Thymus (tissue), 11 donors: ENCODE measurements around the gene MYOF. TPM values are rescaled to one million over a fixed set of nuclear protein-coding genes. Genes with fewer than 3 reads are reported as not detected.

Source experiments
- DNase-seq, 9 donors: peaks; one replicate each; pipeline ENCODE4 v3.0.0-alpha.2; 2013; ENCODE audit warnings: low spot score in 9 of 9, low read depth in 6 of 9, missing footprints in 1 of 9
- H3K27ac ChIP-seq, 2 donors: one replicate each; pipeline ENCODE4 v1.5.1; 2013; ENCODE audit warnings: control low read depth in 1 of 2, low read depth in 1 of 2, low read length in 1 of 2, mild to moderate bottlenecking in 1 of 2, moderate library complexity in 1 of 2
- H3K27me3 ChIP-seq, 2 donors: one replicate each; pipeline ENCODE4 v1.5.1; 2013; ENCODE audit warnings: low read length in 1 of 2; ENCODE audit not compliant: control insufficient read depth in 2 of 2, insufficient read depth in 1 of 2
- H3K36me3 ChIP-seq, 2 donors: one replicate each; pipeline ENCODE4 v1.5.1; 2013; ENCODE audit warnings: low read length in 1 of 2, mild to moderate bottlenecking in 1 of 2, moderate library complexity in 1 of 2; ENCODE audit not compliant: control insufficient read depth in 2 of 2, insufficient read depth in 2 of 2
- H3K4me1 ChIP-seq, 2 donors: one replicate each; pipeline ENCODE4 v1.5.1; 2013; ENCODE audit warnings: low read length in 2 of 2; ENCODE audit not compliant: control insufficient read depth in 2 of 2, insufficient read depth in 2 of 2
- H3K4me3 ChIP-seq, 2 donors: one replicate each; pipeline ENCODE4 v1.5.1; 2013; ENCODE audit warnings: low read length in 2 of 2, control low read depth in 1 of 2, mild to moderate bottlenecking in 1 of 2
- H3K9me3 ChIP-seq, 2 donors: one replicate each; pipeline ENCODE4 v1.5.1; 2013; ENCODE audit warnings: low read length in 1 of 2, mild to moderate bottlenecking in 1 of 2; ENCODE audit not compliant: control insufficient read depth in 2 of 2, insufficient read depth in 1 of 2
- WGBS: extraction: QIAGEN DNeasy Blood & Tissue Kit; methylation state at CpG from one replicate; pipeline ENCODE4 v1.1.7; 2013; 5-methylcytosine and 5-hydroxymethylcytosine counted together
- polyA plus RNA-seq: library from polyadenylated mRNA; stranded (reverse); fragments of 200-250 nt; gene quantifications from one replicate; pipeline ENCODE4 v1.2.3, GENCODE V29; 2013
- total RNA-seq: library from RNA; stranded (reverse); fragments of 120-200 nt; gene quantifications from one replicate; pipeline ENCODE4 v1.2.4, GENCODE V29; 2013
- donor health status: healthy.

The MYOF gene
- total and polyA plus RNA-seq, 2 donors: 6.4 to 14.0 TPM

- DNase-seq: no peak
- no peak overlapping the region for H3K4me3 ChIP-seq
- no peaks in the 10 kb centered on the region for H3K27me3 ChIP-seq
- no peaks in the 10 kb centered on the region for H3K36me3 ChIP-seq
- H3K27ac ChIP-seq: no peak overlapping the region
- WGBS: 78% methylated on average over 6 of the region's 6 CpGs
- H3K4me1 ChIP-seq: no peaks in the 10 kb centered on the region
- no peaks in the 10 kb centered on the region for H3K9me3 ChIP-seq
Observed at GRCh38 chr10:93397020-93397419, 85.1 kb downstream of the MYOF start.

GRCh38 chr10:93393211-93393610 is 88.9 kb downstream of the MYOF start:
- DNase-seq: no peak
- H3K27me3 ChIP-seq: no peaks in the 10 kb centered on the region
- WGBS: 95% methylated on average over 7 of the region's 7 CpGs
- H3K27ac ChIP-seq: no peak overlapping the region
- no peak overlapping the region for H3K4me3 ChIP-seq
- H3K36me3 ChIP-seq: no peaks in the 10 kb centered on the region
- no peaks in the 10 kb centered on the region for H3K4me1 ChIP-seq
- no peaks in the 10 kb centered on the region for H3K9me3 ChIP-seq

GRCh38 chr10:93392121-93392520 is 90.0 kb downstream of the MYOF start:
- Histone ChIP-seq H3K27me3 (no peaks in the 10 kb centered on the region), H3K4me3 (no peak overlapping the region), H3K36me3 (no peaks in the 10 kb centered on the region), H3K27ac (no peak overlapping the region), H3K9me3 (no peaks in the 10 kb centered on the region), H3K4me1 (peaks cover 3 to 7% of the 10 kb centered on the region in 2 donors)
- WGBS: 94% methylated on average over 3 of the region's 3 CpGs
- no peak for DNase-seq

GRCh38 chr10:93390306-93391090 is 91.6 kb downstream of the MYOF start:
- Histone ChIP-seq H3K27me3 (no peaks in the 10 kb centered on the region), H3K36me3 (no peaks in the 10 kb centered on the region), H3K4me1 (peaks cover 5 to 12% of the 10 kb centered on the region in 2 donors), H3K27ac (no peak overlapping the region), H3K4me3 (no peak overlapping the region), H3K9me3 (no peaks in the 10 kb centered on the region)
- 66% methylated on average over 3 of the region's 3 CpGs for WGBS
- DNase-seq: no peak

GRCh38 chr10:93386631-93387369 is 95.3 kb downstream of the MYOF start:
- Histone ChIP-seq H3K27ac (peak overlapping the region in 1 of 2 donors; percentile 47), H3K9me3 (no peaks in the 10 kb centered on the region), H3K4me3 (no peak overlapping the region), H3K4me1 (peaks cover 5 to 12% of the 10 kb centered on the region in 2 donors), H3K36me3 (no peaks in the 10 kb centered on the region), H3K27me3 (no peaks in the 10 kb centered on the region)
- 76% methylated on average over 14 of the region's 14 CpGs for WGBS
- DNase-seq: peak in 1 of 9 donors; percentile 22

- H3K9me3 ChIP-seq: no peaks in the 10 kb centered on the region
- 97% methylated on average over 2 of the region's 2 CpGs for WGBS
- peaks cover 5 to 12% of the 10 kb centered on the region in 2 donors for H3K4me1 ChIP-seq
- no peak for DNase-seq
- H3K27me3 ChIP-seq: no peaks in the 10 kb centered on the region
- no peaks in the 10 kb centered on the region for H3K36me3 ChIP-seq
- H3K4me3 ChIP-seq: no peak overlapping the region
- H3K27ac ChIP-seq: no peak overlapping the region
Observed at GRCh38 chr10:93385345-93385744, 96.8 kb downstream of the MYOF start.

GRCh38 chr10:93384006-93384405 is 98.1 kb downstream of the MYOF start:
- 76% methylated on average over 7 of the region's 7 CpGs for WGBS
- H3K4me3 ChIP-seq: no peak overlapping the region
- no peaks in the 10 kb centered on the region for H3K9me3 ChIP-seq
- DNase-seq: no peak
- H3K4me1 ChIP-seq: peaks cover 5 to 12% of the 10 kb centered on the region in 2 donors
- H3K27me3 ChIP-seq: no peaks in the 10 kb centered on the region
- no peaks in the 10 kb centered on the region for H3K36me3 ChIP-seq
- no peak overlapping the region for H3K27ac ChIP-seq

GRCh38 chr10:93383562-93383981 is 98.6 kb downstream of the MYOF start:
- 95% methylated on average over 6 of the region's 6 CpGs for WGBS
- peaks cover 5 to 12% of the 10 kb centered on the region in 2 donors for H3K4me1 ChIP-seq
- no peak for DNase-seq
- no peak overlapping the region for H3K4me3 ChIP-seq
- no peaks in the 10 kb centered on the region for H3K36me3 ChIP-seq
- no peaks in the 10 kb centered on the region for H3K9me3 ChIP-seq
- H3K27ac ChIP-seq: no peak overlapping the region
- no peaks in the 10 kb centered on the region for H3K27me3 ChIP-seq
